Fibroblast of pulmonary artery (primary cell): Measurements from ENCODE around the gene WDR45B.

Source experiments
- DNase-seq: peaks from one replicate; pipeline ENCODE4 v3.0.0-alpha.2; 2010; ENCODE audit warnings: low read depth
- H3K4me3 ChIP-seq: replicated peaks from 2 replicates; pipeline ENCODE4 v1.5.1; 2011; ENCODE audit warnings: low read depth, mild to moderate bottlenecking, control low read depth, low read length, moderate library complexity
- CTCF ChIP-seq: IDR thresholded peaks from 2 replicates; pipeline ENCODE4 v1.5.1; 2011; ENCODE audit warnings: mild to moderate bottlenecking, control low read depth, low read length, inconsistent platforms; ENCODE audit errors: missing control alignments

Gene WDR45B

GRCh38 chr17:82692268-82692667, 44.0 kb upstream of the WDR45B start:
- no peak overlapping the region for H3K4me3 ChIP-seq
- DNase-seq, result no peak
- no peak for TF ChIP-seq CTCF

GRCh38 chr17:82691714-82692113, 43.5 kb upstream of the WDR45B start:
- no peak overlapping the region for H3K4me3 ChIP-seq
- TF ChIP-seq CTCF, result no peak
- no peak for DNase-seq

GRCh38 chr17:82690786-82691489, 42.7 kb upstream of the WDR45B start:
- TF ChIP-seq CTCF, result no peak
- DNase-seq, result no peak
- no peak overlapping the region for H3K4me3 ChIP-seq

- DNase-seq, result no peak
- no peak for TF ChIP-seq CTCF
- H3K4me3 ChIP-seq, result no peak overlapping the region
Observed at GRCh38 chr17:82689077-82689476, 40.8 kb upstream of the WDR45B start.

GRCh38 chr17:82687871-82688270, 39.6 kb upstream of the WDR45B start:
- DNase-seq, result no peak
- no peak overlapping the region for H3K4me3 ChIP-seq
- TF ChIP-seq CTCF, result no peak

GRCh38 chr17:82687375-82687861, 39.2 kb upstream of the WDR45B start:
- DNase-seq, result no peak
- no peak overlapping the region for H3K4me3 ChIP-seq
- no peak for TF ChIP-seq CTCF
